HEK293 (cell line): Measurements from ENCODE around the gene KRAS.

Experiments
- CTCF ChIA-PET: fragments of 350-600 bp; formaldehyde crosslinking; extraction: SDS; loops from one replicate; lab custom pipeline; 2021; ENCODE audit warnings: antibody characterized with exemption; lab: Yijun Ruan, JAX
- POLR2A ChIA-PET: fragments of 300-600 bp; formaldehyde crosslinking; extraction: SDS; loops from one replicate; lab custom pipeline; 2020; ENCODE audit warnings: antibody characterized with exemption, inconsistent platforms; lab: Yijun Ruan, JAX
- H3K27ac ChIP-seq: fragments of 200-500 bp; sonication (Bioruptor generic); 2 replicates; pipeline ENCODE4 v1.5.1; 2014; ENCODE audit warnings: low read depth, low read length, control low read depth, inconsistent platforms; ENCODE audit errors: extremely low read depth
- H3K36me3 ChIP-seq, 2 experiments: fragments of 200-500 bp in 1 of 2; sonication (Bioruptor generic) in 1 of 2; 1 replicate in 1 of 2; 2 replicates in 1 of 2; pipeline ENCODE4 v1.5.1; 2014 to 2017; ENCODE audit warnings: inconsistent platforms in 2 of 2, low read length in 2 of 2; ENCODE audit not compliant: control insufficient read depth in 2 of 2, insufficient read depth in 1 of 2
- H3K4me1 ChIP-seq: fragments of 200-500 bp; sonication (Bioruptor generic); 2 replicates; pipeline ENCODE4 v1.5.1; 2014; ENCODE audit warnings: mild to moderate bottlenecking, low read length, inconsistent platforms; ENCODE audit not compliant: control insufficient read depth, insufficient read depth
- H3K4me3 ChIP-seq: 2 replicates; pipeline ENCODE4 v1.5.1; 2011; ENCODE audit warnings: low read depth, mild to moderate bottlenecking, control low read depth, low read length, moderate library complexity
- H3K9me3 ChIP-seq: fragments of 200-500 bp; sonication (Bioruptor generic); 2 replicates; pipeline ENCODE4 v1.5.1; 2014; ENCODE audit warnings: low read depth, low read length, inconsistent platforms; ENCODE audit not compliant: control insufficient read depth, insufficient read depth
- GLI2 ChIP-seq: fragments of 450-650 bp; formaldehyde crosslinking; IDR thresholded peaks from 2 replicates; pipeline ENCODE4; 2017; ENCODE audit warnings: missing biosample characterization, missing genetic modification characterization, low read depth, borderline replicate concordance
- IKZF3 ChIP-seq: fragments of 450-650 bp; IDR thresholded peaks from 2 replicates; pipeline ENCODE4 v1.5.0; 2018; ENCODE audit warnings: missing biosample characterization, mild to moderate bottlenecking, missing genetic modification characterization, moderate library complexity
- ZNF133 ChIP-seq: fragments of 450-650 bp; formaldehyde crosslinking; IDR thresholded peaks from 2 replicates; pipeline ENCODE4 v1.5.1; 2016; ENCODE audit warnings: missing biosample characterization, missing genetic modification characterization
- ZNF214 ChIP-seq: fragments of 450-650 bp; formaldehyde crosslinking; IDR thresholded peaks from 2 replicates; pipeline ENCODE4 v1.5.1; 2017; ENCODE audit warnings: missing biosample characterization, mild to moderate bottlenecking, missing genetic modification characterization, borderline replicate concordance
- ZNF248 ChIP-seq: fragments of 450-650 bp; formaldehyde crosslinking; IDR thresholded peaks from 2 replicates; pipeline ENCODE4 v1.5.1; 2017; ENCODE audit warnings: missing biosample characterization, missing genetic modification characterization
- ZNF324 ChIP-seq: fragments of 450-650 bp; formaldehyde crosslinking; IDR thresholded peaks from 2 replicates; pipeline ENCODE4 v1.5.1; 2016; ENCODE audit warnings: missing biosample characterization, missing genetic modification characterization
- ZNF404 ChIP-seq: fragments of 450-650 bp; formaldehyde crosslinking; IDR thresholded peaks from 2 replicates; pipeline ENCODE4 v1.5.1; 2017; ENCODE audit warnings: missing biosample characterization, missing genetic modification characterization
- ZNF501 ChIP-seq: fragments of 450-650 bp; formaldehyde crosslinking; IDR thresholded peaks from 2 replicates; pipeline ENCODE4 v1.5.1; 2016; ENCODE audit warnings: missing biosample characterization, missing genetic modification characterization
- ZNF549 ChIP-seq: fragments of 450-650 bp; IDR thresholded peaks from 2 replicates; pipeline ENCODE4 v1.5.1; 2018; ENCODE audit warnings: missing biosample characterization, missing genetic modification characterization, mild to moderate bottlenecking, inconsistent platforms, moderate library complexity
- TF ChIP-seq, protein P1 (sequence below): fragments of 450-650 bp; formaldehyde crosslinking; IDR thresholded peaks from 2 replicates; pipeline ENCODE4 v1.5.1; 2016; ENCODE audit warnings: missing biosample characterization, missing genetic modification characterization, borderline replicate concordance
- TF ChIP-seq, protein P2 (sequence below): fragments of 450-650 bp; formaldehyde crosslinking; IDR thresholded peaks from 2 replicates; pipeline ENCODE4 v1.5.1; 2016; ENCODE audit warnings: missing biosample characterization, missing genetic modification characterization
- TF ChIP-seq, protein P3 (sequence below): fragments of 450-650 bp; formaldehyde crosslinking; IDR thresholded peaks from 2 replicates; pipeline ENCODE4 v1.5.1; 2017; ENCODE audit warnings: missing biosample characterization, missing genetic modification characterization
- TF ChIP-seq, protein P4 (sequence below): fragments of 450-650 bp; formaldehyde crosslinking; optimal IDR thresholded peaks from 2 replicates; pipeline ENCODE3; 2016; ENCODE audit warnings: missing biosample characterization, mild to moderate bottlenecking, missing genetic modification characterization
- TF ChIP-seq, protein P5 (sequence below): fragments of 450-650 bp; formaldehyde crosslinking; IDR thresholded peaks from 2 replicates; pipeline ENCODE4 v1.5.1; 2016; ENCODE audit warnings: missing biosample characterization, missing genetic modification characterization
- TF ChIP-seq, protein P6 (sequence below): fragments of 450-650 bp; formaldehyde crosslinking; IDR thresholded peaks from 2 replicates; pipeline ENCODE4 v1.5.1; 2017; ENCODE audit warnings: missing biosample characterization, missing genetic modification characterization
- TF ChIP-seq, protein P7 (sequence below): fragments of 450-650 bp; formaldehyde crosslinking; IDR thresholded peaks from 2 replicates; pipeline ENCODE4 v1.5.1; 2016; ENCODE audit warnings: missing biosample characterization, missing genetic modification characterization
- TF ChIP-seq, protein P8 (sequence below): fragments of 450-650 bp; formaldehyde crosslinking; IDR thresholded peaks from 2 replicates; pipeline ENCODE4 v1.5.1; 2016; ENCODE audit warnings: missing biosample characterization, missing genetic modification characterization
- TF ChIP-seq, protein P9 (sequence below): fragments of 450-650 bp; formaldehyde crosslinking; IDR thresholded peaks from 2 replicates; pipeline ENCODE4 v1.5.1; 2016; ENCODE audit warnings: missing biosample characterization, missing genetic modification characterization

Gene KRAS

DNA sequence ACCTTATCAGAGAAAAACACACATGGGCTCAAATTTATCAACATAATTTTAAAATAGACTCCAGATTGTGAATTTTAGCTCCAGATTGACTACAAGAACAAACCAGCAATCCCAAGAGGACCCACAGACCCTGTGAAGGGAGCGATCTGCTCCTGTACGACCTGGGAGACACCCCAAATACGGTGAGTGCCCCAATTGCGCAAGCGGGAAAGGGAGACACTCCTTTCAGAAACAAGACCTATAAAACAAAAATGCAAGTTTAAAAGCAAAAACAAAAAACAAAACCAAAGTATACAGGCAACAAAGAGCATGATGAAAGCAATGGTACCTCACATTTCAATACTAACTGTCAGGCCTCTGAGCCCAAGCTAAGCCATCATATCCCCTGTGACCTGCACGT is 87.9 kb downstream of the KRAS start (continued):
- TF ChIP-seq, protein P1, sequence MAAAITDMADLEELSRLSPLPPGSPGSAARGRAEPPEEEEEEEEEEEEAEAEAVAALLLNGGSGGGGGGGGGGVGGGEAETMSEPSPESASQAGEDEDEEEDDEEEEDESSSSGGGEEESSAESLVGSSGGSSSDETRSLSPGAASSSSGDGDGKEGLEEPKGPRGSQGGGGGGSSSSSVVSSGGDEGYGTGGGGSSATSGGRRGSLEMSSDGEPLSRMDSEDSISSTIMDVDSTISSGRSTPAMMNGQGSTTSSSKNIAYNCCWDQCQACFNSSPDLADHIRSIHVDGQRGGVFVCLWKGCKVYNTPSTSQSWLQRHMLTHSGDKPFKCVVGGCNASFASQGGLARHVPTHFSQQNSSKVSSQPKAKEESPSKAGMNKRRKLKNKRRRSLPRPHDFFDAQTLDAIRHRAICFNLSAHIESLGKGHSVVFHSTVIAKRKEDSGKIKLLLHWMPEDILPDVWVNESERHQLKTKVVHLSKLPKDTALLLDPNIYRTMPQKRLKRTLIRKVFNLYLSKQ (tag by site-specific recombination): no peak
- TF ChIP-seq, protein P2, sequence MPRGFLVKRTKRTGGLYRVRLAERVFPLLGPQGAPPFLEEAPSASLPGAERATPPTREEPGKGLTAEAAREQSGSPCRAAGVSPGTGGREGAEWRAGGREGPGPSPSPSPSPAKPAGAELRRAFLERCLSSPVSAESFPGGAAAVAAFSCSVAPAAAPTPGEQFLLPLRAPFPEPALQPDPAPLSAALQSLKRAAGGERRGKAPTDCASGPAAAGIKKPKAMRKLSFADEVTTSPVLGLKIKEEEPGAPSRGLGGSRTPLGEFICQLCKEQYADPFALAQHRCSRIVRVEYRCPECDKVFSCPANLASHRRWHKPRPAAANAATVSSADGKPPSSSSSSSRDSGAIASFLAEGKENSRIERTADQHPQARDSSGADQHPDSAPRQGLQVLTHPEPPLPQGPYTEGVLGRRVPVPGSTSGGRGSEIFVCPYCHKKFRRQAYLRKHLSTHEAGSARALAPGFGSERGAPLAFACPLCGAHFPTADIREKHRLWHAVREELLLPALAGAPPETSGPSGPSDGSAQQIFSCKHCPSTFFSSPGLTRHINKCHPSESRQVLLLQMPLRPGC (tag by site-specific recombination): no peak
- TF ChIP-seq, protein P3, sequence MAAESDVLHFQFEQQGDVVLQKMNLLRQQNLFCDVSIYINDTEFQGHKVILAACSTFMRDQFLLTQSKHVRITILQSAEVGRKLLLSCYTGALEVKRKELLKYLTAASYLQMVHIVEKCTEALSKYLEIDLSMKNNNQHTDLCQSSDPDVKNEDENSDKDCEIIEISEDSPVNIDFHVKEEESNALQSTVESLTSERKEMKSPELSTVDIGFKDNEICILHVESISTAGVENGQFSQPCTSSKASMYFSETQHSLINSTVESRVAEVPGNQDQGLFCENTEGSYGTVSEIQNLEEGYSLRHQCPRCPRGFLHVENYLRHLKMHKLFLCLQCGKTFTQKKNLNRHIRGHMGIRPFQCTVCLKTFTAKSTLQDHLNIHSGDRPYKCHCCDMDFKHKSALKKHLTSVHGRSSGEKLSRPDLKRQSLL: no peak
- TF ChIP-seq, protein P4, sequence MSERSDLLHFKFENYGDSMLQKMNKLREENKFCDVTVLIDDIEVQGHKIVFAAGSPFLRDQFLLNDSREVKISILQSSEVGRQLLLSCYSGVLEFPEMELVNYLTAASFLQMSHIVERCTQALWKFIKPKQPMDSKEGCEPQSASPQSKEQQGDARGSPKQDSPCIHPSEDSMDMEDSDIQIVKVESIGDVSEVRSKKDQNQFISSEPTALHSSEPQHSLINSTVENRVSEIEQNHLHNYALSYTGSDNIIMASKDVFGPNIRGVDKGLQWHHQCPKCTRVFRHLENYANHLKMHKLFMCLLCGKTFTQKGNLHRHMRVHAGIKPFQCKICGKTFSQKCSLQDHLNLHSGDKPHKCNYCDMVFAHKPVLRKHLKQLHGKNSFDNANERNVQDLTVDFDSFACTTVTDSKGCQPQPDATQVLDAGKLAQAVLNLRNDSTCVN (tag by site-specific recombination): no peak
- TF ChIP-seq ZNF549 (tag by site-specific recombination) (no peak), ZNF214 (no peak), ZNF324 (tag by site-specific recombination) (no peak), ZNF501 (no peak), IKZF3 (tag by site-specific recombination) (no peak)
- TF ChIP-seq, protein P5, sequence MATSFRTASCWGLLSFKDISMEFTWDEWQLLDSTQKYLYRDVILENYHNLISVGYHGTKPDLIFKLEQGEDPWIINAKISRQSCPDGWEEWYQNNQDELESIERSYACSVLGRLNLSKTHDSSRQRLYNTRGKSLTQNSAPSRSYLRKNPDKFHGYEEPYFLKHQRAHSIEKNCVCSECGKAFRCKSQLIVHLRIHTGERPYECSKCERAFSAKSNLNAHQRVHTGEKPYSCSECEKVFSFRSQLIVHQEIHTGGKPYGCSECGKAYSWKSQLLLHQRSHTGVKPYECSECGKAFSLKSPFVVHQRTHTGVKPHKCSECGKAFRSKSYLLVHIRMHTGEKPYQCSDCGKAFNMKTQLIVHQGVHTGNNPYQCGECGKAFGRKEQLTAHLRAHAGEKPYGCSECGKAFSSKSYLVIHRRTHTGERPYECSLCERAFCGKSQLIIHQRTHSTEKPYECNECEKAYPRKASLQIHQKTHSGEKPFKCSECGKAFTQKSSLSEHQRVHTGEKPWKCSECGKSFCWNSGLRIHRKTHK (tag by site-specific recombination): no peak

DNA sequence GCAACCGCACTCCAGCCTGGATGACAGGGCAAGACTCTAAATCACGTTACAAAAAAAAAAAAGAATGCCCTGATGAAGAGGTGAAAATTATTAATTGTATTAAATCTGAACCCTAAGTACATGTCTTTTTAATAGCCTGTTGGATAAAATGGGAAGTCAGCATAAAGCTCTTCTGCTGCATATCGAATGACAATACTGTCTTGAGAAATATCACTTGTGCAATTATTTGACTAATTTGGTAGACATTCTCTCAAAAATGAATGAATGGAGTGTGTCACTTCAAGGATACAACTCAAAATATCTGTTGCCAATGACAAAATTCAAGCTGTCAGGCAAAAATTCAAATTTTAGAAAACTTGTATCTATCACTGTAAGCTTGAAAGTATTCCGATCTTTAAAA is 94.7 kb downstream of the KRAS start:
- no peak overlapping the region for H3K27ac ChIP-seq
- POLR2A ChIA-PET: no interaction called here

More for the DNA sequence above, 94.7 kb downstream of the KRAS start:
- CTCF ChIA-PET: interaction anchor here (0.6 to 2.5 kb wide), 8 partner anchors 9 to 962 kb away, joined by 3 to 11 read pairs (median 4); no protein-coding TSS in a partner anchor
- TF ChIP-seq ZNF404 (tag by site-specific recombination) (no peak), ZNF248 (tag by site-specific recombination) (no peak), ZNF133 (tag by site-specific recombination) (no peak), GLI2 (tag by site-specific recombination) (no peak)
- TF ChIP-seq, protein P6, sequence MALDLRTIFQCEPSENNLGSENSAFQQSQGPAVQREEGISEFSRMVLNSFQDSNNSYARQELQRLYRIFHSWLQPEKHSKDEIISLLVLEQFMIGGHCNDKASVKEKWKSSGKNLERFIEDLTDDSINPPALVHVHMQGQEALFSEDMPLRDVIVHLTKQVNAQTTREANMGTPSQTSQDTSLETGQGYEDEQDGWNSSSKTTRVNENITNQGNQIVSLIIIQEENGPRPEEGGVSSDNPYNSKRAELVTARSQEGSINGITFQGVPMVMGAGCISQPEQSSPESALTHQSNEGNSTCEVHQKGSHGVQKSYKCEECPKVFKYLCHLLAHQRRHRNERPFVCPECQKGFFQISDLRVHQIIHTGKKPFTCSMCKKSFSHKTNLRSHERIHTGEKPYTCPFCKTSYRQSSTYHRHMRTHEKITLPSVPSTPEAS (tag by site-specific recombination): no peak
- TF ChIP-seq, protein P7, sequence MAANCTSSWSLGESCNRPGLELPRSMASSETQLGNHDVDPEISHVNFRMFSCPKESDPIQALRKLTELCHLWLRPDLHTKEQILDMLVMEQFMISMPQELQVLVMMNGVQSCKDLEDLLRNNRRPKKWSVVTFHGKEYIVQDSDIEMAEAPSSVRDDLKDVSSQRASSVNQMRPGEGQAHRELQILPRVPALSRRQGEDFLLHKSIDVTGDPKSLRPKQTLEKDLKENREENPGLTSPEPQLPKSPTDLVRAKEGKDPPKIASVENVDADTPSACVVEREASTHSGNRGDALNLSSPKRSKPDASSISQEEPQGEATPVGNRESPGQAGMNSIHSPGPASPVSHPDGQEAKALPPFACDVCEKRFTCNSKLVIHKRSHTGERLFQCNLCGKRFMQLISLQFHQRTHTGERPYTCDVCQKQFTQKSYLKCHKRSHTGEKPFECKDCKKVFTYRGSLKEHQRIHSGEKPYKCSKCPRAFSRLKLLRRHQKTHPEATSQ (tag by site-specific recombination): no peak
- TF ChIP-seq, protein P8, sequence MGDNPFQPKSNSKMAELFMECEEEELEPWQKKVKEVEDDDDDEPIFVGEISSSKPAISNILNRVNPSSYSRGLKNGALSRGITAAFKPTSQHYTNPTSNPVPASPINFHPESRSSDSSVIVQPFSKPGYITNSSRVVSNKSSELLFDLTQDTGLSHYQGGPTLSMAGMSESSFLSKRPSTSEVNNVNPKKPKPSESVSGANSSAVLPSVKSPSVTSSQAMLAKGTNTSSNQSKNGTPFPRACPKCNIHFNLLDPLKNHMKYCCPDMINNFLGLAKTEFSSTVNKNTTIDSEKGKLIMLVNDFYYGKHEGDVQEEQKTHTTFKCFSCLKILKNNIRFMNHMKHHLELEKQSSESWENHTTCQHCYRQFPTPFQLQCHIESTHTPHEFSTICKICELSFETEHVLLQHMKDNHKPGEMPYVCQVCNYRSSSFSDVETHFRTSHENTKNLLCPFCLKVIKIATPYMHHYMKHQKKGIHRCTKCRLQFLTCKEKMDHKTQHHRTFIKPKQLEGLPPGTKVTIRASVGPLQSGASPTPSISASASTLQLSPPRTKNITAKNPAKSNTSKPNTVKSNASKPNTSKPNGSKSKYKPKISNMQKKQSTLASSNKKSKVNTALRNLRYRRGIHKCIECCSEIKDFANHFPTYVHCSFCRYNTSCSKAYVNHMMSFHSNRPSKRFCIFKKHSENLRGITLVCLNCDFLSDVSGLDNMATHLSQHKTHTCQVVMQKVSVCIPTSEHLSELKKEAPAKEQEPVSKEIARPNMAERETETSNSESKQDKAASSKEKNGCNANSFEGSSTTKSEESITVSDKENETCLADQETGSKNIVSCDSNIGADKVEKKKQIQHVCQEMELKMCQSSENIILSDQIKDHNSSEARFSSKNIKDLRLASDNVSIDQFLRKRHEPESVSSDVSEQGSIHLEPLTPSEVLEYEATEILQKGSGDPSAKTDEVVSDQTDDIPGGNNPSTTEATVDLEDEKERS (tag by site-specific recombination): no peak
- TF ChIP-seq, protein P9, sequence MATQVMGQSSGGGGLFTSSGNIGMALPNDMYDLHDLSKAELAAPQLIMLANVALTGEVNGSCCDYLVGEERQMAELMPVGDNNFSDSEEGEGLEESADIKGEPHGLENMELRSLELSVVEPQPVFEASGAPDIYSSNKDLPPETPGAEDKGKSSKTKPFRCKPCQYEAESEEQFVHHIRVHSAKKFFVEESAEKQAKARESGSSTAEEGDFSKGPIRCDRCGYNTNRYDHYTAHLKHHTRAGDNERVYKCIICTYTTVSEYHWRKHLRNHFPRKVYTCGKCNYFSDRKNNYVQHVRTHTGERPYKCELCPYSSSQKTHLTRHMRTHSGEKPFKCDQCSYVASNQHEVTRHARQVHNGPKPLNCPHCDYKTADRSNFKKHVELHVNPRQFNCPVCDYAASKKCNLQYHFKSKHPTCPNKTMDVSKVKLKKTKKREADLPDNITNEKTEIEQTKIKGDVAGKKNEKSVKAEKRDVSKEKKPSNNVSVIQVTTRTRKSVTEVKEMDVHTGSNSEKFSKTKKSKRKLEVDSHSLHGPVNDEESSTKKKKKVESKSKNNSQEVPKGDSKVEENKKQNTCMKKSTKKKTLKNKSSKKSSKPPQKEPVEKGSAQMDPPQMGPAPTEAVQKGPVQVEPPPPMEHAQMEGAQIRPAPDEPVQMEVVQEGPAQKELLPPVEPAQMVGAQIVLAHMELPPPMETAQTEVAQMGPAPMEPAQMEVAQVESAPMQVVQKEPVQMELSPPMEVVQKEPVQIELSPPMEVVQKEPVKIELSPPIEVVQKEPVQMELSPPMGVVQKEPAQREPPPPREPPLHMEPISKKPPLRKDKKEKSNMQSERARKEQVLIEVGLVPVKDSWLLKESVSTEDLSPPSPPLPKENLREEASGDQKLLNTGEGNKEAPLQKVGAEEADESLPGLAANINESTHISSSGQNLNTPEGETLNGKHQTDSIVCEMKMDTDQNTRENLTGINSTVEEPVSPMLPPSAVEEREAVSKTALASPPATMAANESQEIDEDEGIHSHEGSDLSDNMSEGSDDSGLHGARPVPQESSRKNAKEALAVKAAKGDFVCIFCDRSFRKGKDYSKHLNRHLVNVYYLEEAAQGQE (tag by site-specific recombination): no peak
- Histone ChIP-seq H3K9me3 (no peaks in the 10 kb centered on the region), H3K4me1 (no peaks in the 10 kb centered on the region), H3K4me3 (no peak overlapping the region), H3K36me3 (no peaks in the 10 kb centered on the region)
